ENCODE results near the gene PAX8. TPM values are rescaled to one million over a fixed set of nuclear protein-coding genes. Genes with fewer than 3 reads are reported as not detected.
A peak's percentile ranks its signal among the peaks of the same experiment; 100 is the strongest.
"Not testable (repeated sequence)": the region's sequence is repeated elsewhere in the genome, so short reads cannot be mapped to it uniquely, and the experiment has no call there.

PAX8 gene
- total RNA-seq, 1 donor from 2014 or later: 19.6 TPM

GRCh38 chr2:113291191-113291590, 12.5 kb upstream of the PAX8 start:
- DNase-seq (ENCODE audit: low read depth): no peak

- peak; percentile 61 for DNase-seq (ENCODE audit: low read depth)
Measured at GRCh38 chr2:113288674-113289149, 10.0 kb upstream of the PAX8 start.

GRCh38 chr2:113288117-113288673, 9.5 kb upstream of the PAX8 start:
- not testable (repeated sequence) for DNase-seq (ENCODE audit: low read depth)

- no peak for DNase-seq (ENCODE audit: low read depth)
Measured at GRCh38 chr2:113285816-113286215, 7.1 kb upstream of the PAX8 start.

GRCh38 chr2:113284999-113285398, 6.3 kb upstream of the PAX8 start:
- peak; percentile 55 for DNase-seq (ENCODE audit: low read depth)

GRCh38 chr2:113284476-113284875, 5.8 kb upstream of the PAX8 start:
- DNase-seq (ENCODE audit: low read depth): no peak

- peak; percentile 98 for DNase-seq (ENCODE audit: low read depth)
Measured at GRCh38 chr2:113283704-113284284, 5.1 kb upstream of the PAX8 start.

GRCh38 chr2:113282747-113283533, 4.2 kb upstream of the PAX8 start:
- DNase-seq (ENCODE audit: low read depth): peak; percentile 93

- no peak for DNase-seq (ENCODE audit: low read depth)
Measured at GRCh38 chr2:113281910-113282746, 3.4 kb upstream of the PAX8 start.

- no peak for DNase-seq (ENCODE audit: low read depth)
Measured at GRCh38 chr2:113278073-113278741, 514 bp downstream of the PAX8 start.

GRCh38 chr2:113277474-113278072, 1.1 kb downstream of the PAX8 start:
- no peak for DNase-seq (ENCODE audit: low read depth)

- no peak for DNase-seq (ENCODE audit: low read depth)
Measured at GRCh38 chr2:113276761-113277425, 1.8 kb downstream of the PAX8 start.

GRCh38 chr2:113276216-113276760, 2.4 kb downstream of the PAX8 start:
- DNase-seq (ENCODE audit: low read depth): no peak

- no peak for DNase-seq (ENCODE audit: low read depth)
Measured at GRCh38 chr2:113275556-113276215, 3.0 kb downstream of the PAX8 start.

- DNase-seq (ENCODE audit: low read depth): no peak
Measured at GRCh38 chr2:113274432-113274831, 4.3 kb downstream of the PAX8 start.

GRCh38 chr2:113273981-113274380, 4.7 kb downstream of the PAX8 start:
- DNase-seq (ENCODE audit: low read depth): no peak

- no peak for DNase-seq (ENCODE audit: low read depth)
Measured at GRCh38 chr2:113273027-113273551, 5.6 kb downstream of the PAX8 start.

- DNase-seq (ENCODE audit: low read depth): no peak
Measured at GRCh38 chr2:113272477-113272876, 6.2 kb downstream of the PAX8 start.
